Astrocyte (in vitro differentiated cells and primary cell): ENCODE results near the gene HMX1.

ENCODE experiments used
- CTCF ChIP-seq: IDR thresholded peaks from 2 replicates; pipeline ENCODE4 v1.5.1; 2011; ENCODE audit warnings: low read depth, mild to moderate bottlenecking, inconsistent platforms, low read length, moderate library complexity; ENCODE audit not compliant: insufficient read depth
- EZH2 ChIP-seq: IDR thresholded peaks from 2 replicates; pipeline ENCODE4 v1.6.1; 2012; ENCODE audit warnings: mild to moderate bottlenecking, low read length, inconsistent platforms; ENCODE audit not compliant: insufficient read depth

- TF ChIP-seq CTCF (no peak), EZH2 (no peak)
These were observed 10.6 kb upstream of the HMX1 start for GRCh38 chr4:8882239-8882638.
